Memory B cell (primary cell): Measurements from ENCODE around the gene PRPF39.
"Not testable (repeated sequence)": the region's sequence is repeated elsewhere in the genome, so short reads cannot be mapped to it uniquely, and the experiment has no call there.

ENCODE experiments used
- ATAC-seq: fragments of 150-1000 bp; cut with Tn5 transposase; 2 replicates; pipeline ENCODE4 v1.10.0; 2021; ENCODE audit warnings: low read depth, mild to moderate bottlenecking, moderate library complexity
- DNase-seq, 2 donors: peaks; one replicate each; pipeline ENCODE4 v3.0.0; 2022; ENCODE audit warnings: low spot score in 2 of 2
- H3K27ac Mint-ChIP-seq: one replicate; pipeline ENCODE4 v1.8.0; 2022; ENCODE audit warnings: mild to moderate bottlenecking, moderate library complexity, mixed read lengths
- H3K27me3 Mint-ChIP-seq: one replicate; pipeline ENCODE4 v1.8.0; 2022; ENCODE audit warnings: mixed read lengths
- H3K36me3 Mint-ChIP-seq: one replicate; pipeline ENCODE4 v1.8.0; 2022; ENCODE audit warnings: mild to moderate bottlenecking, mixed read lengths
- H3K4me1 Mint-ChIP-seq: one replicate; pipeline ENCODE4 v1.8.0; 2022; ENCODE audit warnings: mixed read lengths
- H3K4me3 Mint-ChIP-seq: one replicate; pipeline ENCODE4 v1.8.0; 2022; ENCODE audit warnings: mild to moderate bottlenecking, moderate library complexity, mixed read lengths
- H3K9me3 Mint-ChIP-seq: one replicate; pipeline ENCODE4 v1.8.0; 2022; ENCODE audit warnings: mixed read lengths

PRPF39 gene

DNA sequence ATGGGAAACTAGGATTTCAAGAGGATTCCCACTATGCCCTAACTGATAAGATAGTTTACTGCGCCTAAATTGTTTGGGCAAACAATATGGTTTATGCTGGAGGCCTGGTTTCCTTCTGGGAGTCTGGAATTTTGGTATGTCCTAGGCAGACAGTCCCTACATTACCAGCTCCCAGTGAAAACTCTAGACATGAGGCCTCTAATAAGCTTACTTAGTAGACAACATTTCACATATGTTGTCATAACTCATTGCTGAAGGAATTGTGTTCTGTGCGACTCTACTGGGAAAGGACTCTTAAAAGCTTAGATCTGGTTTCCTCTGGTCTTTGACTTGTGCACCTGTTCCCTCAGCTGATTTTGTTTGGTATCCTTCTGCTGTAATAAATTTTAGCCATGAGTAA, 18.0 kb upstream of the PRPF39 start:
- no peak overlapping the region for H3K27ac Mint-ChIP-seq
- no peak for DNase-seq
- no peak for ATAC-seq
- no peaks in the 10 kb centered on the region for H3K27me3 Mint-ChIP-seq
- peaks cover 15% of the 10 kb centered on the region for H3K36me3 Mint-ChIP-seq
- no peaks in the 10 kb centered on the region for H3K4me1 Mint-ChIP-seq
- no peak overlapping the region for H3K4me3 Mint-ChIP-seq
- no peaks in the 10 kb centered on the region for H3K9me3 Mint-ChIP-seq

DNA sequence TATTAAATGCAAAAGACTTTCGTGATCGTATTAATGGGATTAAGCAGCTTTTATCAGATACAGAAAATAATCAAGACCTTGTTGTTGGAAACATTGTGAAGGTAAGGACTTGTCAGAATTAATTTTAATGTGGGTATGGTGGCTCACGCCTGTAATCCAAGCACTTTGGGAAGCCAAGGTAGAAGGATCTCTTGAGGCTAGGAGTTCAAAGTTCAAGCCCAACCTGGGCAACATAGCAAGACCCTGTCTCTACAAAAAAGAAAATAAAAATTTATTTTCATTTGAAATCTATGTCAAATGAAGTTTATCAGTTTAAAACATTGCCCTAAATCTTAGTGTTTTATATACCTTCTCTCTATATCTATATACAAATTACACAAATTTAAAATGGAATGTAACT, 17.2 kb upstream of the PRPF39 start:
- ATAC-seq (no peak), DNase-seq (no peak)
- no peaks in the 10 kb centered on the region for H3K9me3 Mint-ChIP-seq
- H3K27ac Mint-ChIP-seq = no peak overlapping the region
- no peaks in the 10 kb centered on the region for H3K4me1 Mint-ChIP-seq
- H3K36me3 Mint-ChIP-seq = peaks cover 15% of the 10 kb centered on the region
- H3K27me3 Mint-ChIP-seq = no peaks in the 10 kb centered on the region
- H3K4me3 Mint-ChIP-seq = no peak overlapping the region

DNA sequence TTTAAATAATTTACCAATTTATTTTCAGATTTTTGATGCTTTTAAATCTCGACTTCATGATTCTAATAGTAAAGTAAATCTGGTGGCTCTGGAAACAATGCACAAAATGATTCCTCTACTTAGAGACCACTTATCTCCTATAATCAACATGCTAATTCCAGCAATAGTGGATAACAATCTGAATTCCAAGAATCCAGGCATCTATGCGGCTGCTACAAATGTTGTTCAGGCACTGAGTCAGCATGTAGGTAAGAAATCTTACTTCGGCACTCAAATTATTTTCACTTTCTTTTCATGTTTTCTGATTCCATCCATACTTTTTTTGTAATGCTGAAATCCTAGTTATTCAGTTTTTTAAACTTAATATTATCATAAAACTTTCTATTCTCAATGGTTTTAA, 15.5 kb upstream of the PRPF39 start:
- H3K27me3 Mint-ChIP-seq = no peaks in the 10 kb centered on the region
- DNase-seq (no peak), ATAC-seq (no peak)
- peaks cover 10% of the 10 kb centered on the region for H3K36me3 Mint-ChIP-seq
- no peak overlapping the region for H3K4me3 Mint-ChIP-seq
- H3K9me3 Mint-ChIP-seq = no peaks in the 10 kb centered on the region
- no peaks in the 10 kb centered on the region for H3K4me1 Mint-ChIP-seq
- no peak overlapping the region for H3K27ac Mint-ChIP-seq

GRCh38 chr14:45070215-45070614, 13.7 kb upstream of the PRPF39 start:
- no peak for DNase-seq
- no peak for ATAC-seq
- H3K36me3 Mint-ChIP-seq = peaks cover 6% of the 10 kb centered on the region
- H3K4me1 Mint-ChIP-seq = no peaks in the 10 kb centered on the region
- no peak overlapping the region for H3K4me3 Mint-ChIP-seq
- no peaks in the 10 kb centered on the region for H3K27me3 Mint-ChIP-seq
- H3K27ac Mint-ChIP-seq = no peak overlapping the region
- H3K9me3 Mint-ChIP-seq = no peaks in the 10 kb centered on the region

- no peak overlapping the region for H3K27ac Mint-ChIP-seq
- no peaks in the 10 kb centered on the region for H3K4me1 Mint-ChIP-seq
- no peak for DNase-seq
- no peak for ATAC-seq
- H3K9me3 Mint-ChIP-seq = no peaks in the 10 kb centered on the region
- no peaks in the 10 kb centered on the region for H3K27me3 Mint-ChIP-seq
- peaks cover 6% of the 10 kb centered on the region for H3K36me3 Mint-ChIP-seq
- no peak overlapping the region for H3K4me3 Mint-ChIP-seq
Observed at GRCh38 chr14:45072126-45072525, 11.8 kb upstream of the PRPF39 start.

GRCh38 chr14:45073231-45073879, 10.6 kb upstream of the PRPF39 start:
- Mint-ChIP-seq H3K9me3 (no peaks in the 10 kb centered on the region), H3K4me1 (no peaks in the 10 kb centered on the region)

DNA sequence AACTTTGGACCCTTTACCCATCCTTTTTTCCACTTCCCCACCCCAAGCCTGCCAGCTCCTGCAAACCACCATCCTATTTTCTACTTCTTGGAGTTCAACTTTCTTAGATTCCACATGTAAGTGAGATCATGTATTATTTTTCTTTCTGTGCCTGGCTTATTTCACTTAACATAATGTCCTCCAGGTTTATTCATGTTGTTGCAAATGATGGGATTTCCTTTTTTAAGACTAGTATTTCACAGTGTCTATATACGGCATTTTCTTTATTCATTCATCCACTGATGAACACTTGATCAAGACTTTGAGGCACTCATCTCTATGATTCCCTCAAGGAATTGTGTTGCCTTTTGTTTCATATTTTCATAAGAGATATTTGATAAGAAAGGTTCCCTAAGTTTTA, 5.6 kb upstream of the PRPF39 start:
- H3K4me1 Mint-ChIP-seq = peaks cover 3% of the 10 kb centered on the region
- no peak overlapping the region for H3K27ac Mint-ChIP-seq
- no peaks in the 10 kb centered on the region for H3K9me3 Mint-ChIP-seq
- ATAC-seq (no peak), DNase-seq (no peak)
- no peaks in the 10 kb centered on the region for H3K27me3 Mint-ChIP-seq
- no peak overlapping the region for H3K4me3 Mint-ChIP-seq
- no peaks in the 10 kb centered on the region for H3K36me3 Mint-ChIP-seq

More at GRCh38 chr14:45073231-45073879, 10.6 kb upstream of the PRPF39 start:
- no peak for ATAC-seq
- H3K27me3 Mint-ChIP-seq = no peaks in the 10 kb centered on the region
- H3K4me3 Mint-ChIP-seq = no peak overlapping the region
- H3K36me3 Mint-ChIP-seq = peaks cover 6% of the 10 kb centered on the region
- no peak overlapping the region for H3K27ac Mint-ChIP-seq
- DNase-seq = no peak

DNA sequence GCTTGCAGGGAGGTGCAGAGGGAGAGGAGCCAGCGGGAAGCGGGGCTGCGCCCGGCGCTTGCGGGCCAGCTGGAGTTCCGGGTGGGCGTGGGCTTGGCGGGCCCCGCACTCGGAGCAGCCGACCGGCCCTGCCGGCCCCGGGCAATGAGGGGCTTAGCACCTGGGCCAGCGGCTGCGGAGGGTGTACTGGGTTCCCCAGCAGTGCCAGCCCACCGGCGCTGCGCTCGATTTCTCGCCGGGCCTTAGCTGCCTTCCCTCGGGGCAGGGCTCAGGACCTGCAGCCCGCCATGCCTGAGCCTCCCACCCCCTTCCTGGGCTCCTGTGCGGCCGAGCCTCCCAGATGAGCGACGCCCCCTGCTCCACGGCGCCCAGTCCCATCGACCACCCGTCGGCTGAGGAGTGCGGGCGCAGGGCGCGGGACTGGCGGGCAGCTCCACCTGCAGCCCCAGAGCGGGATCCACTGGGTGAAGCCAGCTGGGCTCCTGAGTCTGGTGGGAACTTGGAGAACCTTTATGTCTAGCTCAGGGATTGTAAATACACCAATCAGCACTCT, 3.4 kb upstream of the PRPF39 start:
- H3K27ac Mint-ChIP-seq, H3K4me3 Mint-ChIP-seq, DNase-seq, H3K36me3 Mint-ChIP-seq, H3K9me3 Mint-ChIP-seq, H3K27me3 Mint-ChIP-seq, ATAC-seq: not testable (repeated sequence)
- H3K4me1 Mint-ChIP-seq = peaks cover 13% of the 10 kb centered on the region

GRCh38 chr14:45081096-45081495, 2.8 kb upstream of the PRPF39 start:
- H3K36me3 Mint-ChIP-seq, H3K27me3 Mint-ChIP-seq, H3K4me3 Mint-ChIP-seq, H3K9me3 Mint-ChIP-seq, DNase-seq, H3K27ac Mint-ChIP-seq, ATAC-seq: not testable (repeated sequence)
- H3K4me1 Mint-ChIP-seq = peaks cover 15% of the 10 kb centered on the region

GRCh38 chr14:45082420-45082819, 1.5 kb upstream of the PRPF39 start:
- ATAC-seq = no peak
- no peak for DNase-seq
- Mint-ChIP-seq H3K9me3 (no peaks in the 10 kb centered on the region), H3K27ac (peak overlapping the region; percentile 68), H3K36me3 (no peaks in the 10 kb centered on the region), H3K4me1 (peaks cover 18% of the 10 kb centered on the region), H3K4me3 (peak overlapping the region; percentile 61), H3K27me3 (no peaks in the 10 kb centered on the region)

GRCh38 chr14:45083617-45083975, 320 bp upstream of the PRPF39 start:
- H3K36me3 Mint-ChIP-seq = no peaks in the 10 kb centered on the region
- H3K4me3 Mint-ChIP-seq = peak overlapping the region; percentile 94
- peak overlapping the region; percentile 96 for H3K27ac Mint-ChIP-seq
- H3K4me1 Mint-ChIP-seq = peaks cover 26% of the 10 kb centered on the region
- no peaks in the 10 kb centered on the region for H3K9me3 Mint-ChIP-seq
- no peak for ATAC-seq
- no peaks in the 10 kb centered on the region for H3K27me3 Mint-ChIP-seq
- no peak for DNase-seq

- Mint-ChIP-seq H3K27me3 (no peaks in the 10 kb centered on the region), H3K36me3 (no peaks in the 10 kb centered on the region), H3K4me3 (peak overlapping the region; percentile 94), H3K27ac (peak overlapping the region; percentile 96), H3K4me1 (peaks cover 29% of the 10 kb centered on the region), H3K9me3 (no peaks in the 10 kb centered on the region)
- ATAC-seq = no peak
- no peak for DNase-seq
Observed at GRCh38 chr14:45084946-45085346, 1.0 kb downstream of the PRPF39 start.

DNA sequence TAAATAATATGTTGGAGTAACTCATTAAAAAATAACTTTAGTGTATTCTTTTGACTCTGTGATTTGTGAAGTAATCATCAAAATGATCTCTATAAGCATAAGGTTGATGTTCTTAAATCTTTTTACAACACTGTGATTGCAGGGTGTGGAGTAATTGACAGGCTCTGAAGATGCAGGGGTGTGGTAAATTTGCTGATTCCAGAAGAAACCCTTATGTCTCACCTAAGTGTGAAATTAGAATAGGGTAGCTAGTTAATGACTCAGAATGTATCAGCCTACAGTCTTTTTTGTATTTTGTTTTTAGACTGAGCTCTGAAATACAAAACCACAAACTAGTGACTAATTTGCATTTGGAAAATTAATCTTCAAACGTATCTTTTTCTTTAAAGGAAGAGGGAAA, 5.9 kb downstream of the PRPF39 start:
- DNase-seq (no peak), ATAC-seq (no peak)
- no peaks in the 10 kb centered on the region for H3K27me3 Mint-ChIP-seq
- no peak overlapping the region for H3K27ac Mint-ChIP-seq
- peaks cover 31% of the 10 kb centered on the region for H3K4me1 Mint-ChIP-seq
- H3K4me3 Mint-ChIP-seq = no peak overlapping the region
- H3K36me3 Mint-ChIP-seq = peaks cover 1% of the 10 kb centered on the region
- no peaks in the 10 kb centered on the region for H3K9me3 Mint-ChIP-seq

DNA sequence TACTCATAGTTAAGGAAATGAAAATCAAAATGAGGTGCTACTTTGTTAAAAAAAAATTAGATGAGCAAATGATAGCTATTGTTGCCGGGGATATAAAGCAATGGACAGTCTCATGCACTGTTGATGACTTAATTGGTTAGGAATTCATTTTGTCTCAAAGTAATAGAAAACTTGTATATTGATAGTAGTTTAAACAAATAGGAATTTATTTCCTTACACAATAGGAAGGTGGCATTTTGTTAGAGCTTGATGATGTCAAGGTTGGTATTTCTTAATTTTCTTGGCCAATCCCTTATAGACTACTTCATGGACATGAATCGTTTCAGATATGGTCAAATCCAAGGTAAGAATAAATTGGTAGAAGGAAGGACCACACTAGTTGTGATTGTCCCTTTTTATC, 7.8 kb downstream of the PRPF39 start:
- ATAC-seq (no peak), DNase-seq (no peak)
- Mint-ChIP-seq H3K36me3 (peaks cover 9% of the 10 kb centered on the region), H3K9me3 (no peaks in the 10 kb centered on the region), H3K27ac (no peak overlapping the region), H3K27me3 (no peaks in the 10 kb centered on the region), H3K4me3 (no peak overlapping the region), H3K4me1 (peaks cover 19% of the 10 kb centered on the region)

GRCh38 chr14:45094275-45094674, 10.4 kb downstream of the PRPF39 start:
- Mint-ChIP-seq H3K27me3 (no peaks in the 10 kb centered on the region), H3K27ac (no peak overlapping the region), H3K9me3 (no peaks in the 10 kb centered on the region), H3K4me3 (no peak overlapping the region), H3K4me1 (peaks cover 8% of the 10 kb centered on the region), H3K36me3 (peaks cover 20% of the 10 kb centered on the region)
- no peak for ATAC-seq
- DNase-seq = no peak
